ENCODE measurements around the gene FYN.

GRCh38 chr6:111674883-111675282, 198.4 kb downstream of the FYN start:
- no peak for TF ChIP-seq CTCF (IDR thresholded peaks at IDR 0.05)
- no peak for TF ChIP-seq POLR2A (IDR thresholded peaks at IDR 0.05)

Measured in tibial nerve (tissue), 3 donors.